Skin of body (tissue), 2 donors: ENCODE data around the gene ARL13B. TPM values are rescaled to one million over a fixed set of nuclear protein-coding genes. Genes with fewer than 3 reads are reported as not detected.
A peak's percentile ranks its signal among the peaks of the same experiment; 100 is the strongest.
"Not testable (repeated sequence)": the region's sequence is repeated elsewhere in the genome, so short reads cannot be mapped to it uniquely, and the experiment has no call there.

Experiments
- DNase-seq: peaks from one replicate; lab custom pipeline; 2025; lab: John Stamatoyannopoulos, UW
- total RNA-seq: library from RNA; depleted of rRNA; stranded (reverse); fragments of >200 nt; gene quantifications from one replicate; pipeline ENCODE4 v1.2.3, GENCODE V29; 2014

ARL13B gene
- total RNA-seq = 10.2 TPM

DNA sequence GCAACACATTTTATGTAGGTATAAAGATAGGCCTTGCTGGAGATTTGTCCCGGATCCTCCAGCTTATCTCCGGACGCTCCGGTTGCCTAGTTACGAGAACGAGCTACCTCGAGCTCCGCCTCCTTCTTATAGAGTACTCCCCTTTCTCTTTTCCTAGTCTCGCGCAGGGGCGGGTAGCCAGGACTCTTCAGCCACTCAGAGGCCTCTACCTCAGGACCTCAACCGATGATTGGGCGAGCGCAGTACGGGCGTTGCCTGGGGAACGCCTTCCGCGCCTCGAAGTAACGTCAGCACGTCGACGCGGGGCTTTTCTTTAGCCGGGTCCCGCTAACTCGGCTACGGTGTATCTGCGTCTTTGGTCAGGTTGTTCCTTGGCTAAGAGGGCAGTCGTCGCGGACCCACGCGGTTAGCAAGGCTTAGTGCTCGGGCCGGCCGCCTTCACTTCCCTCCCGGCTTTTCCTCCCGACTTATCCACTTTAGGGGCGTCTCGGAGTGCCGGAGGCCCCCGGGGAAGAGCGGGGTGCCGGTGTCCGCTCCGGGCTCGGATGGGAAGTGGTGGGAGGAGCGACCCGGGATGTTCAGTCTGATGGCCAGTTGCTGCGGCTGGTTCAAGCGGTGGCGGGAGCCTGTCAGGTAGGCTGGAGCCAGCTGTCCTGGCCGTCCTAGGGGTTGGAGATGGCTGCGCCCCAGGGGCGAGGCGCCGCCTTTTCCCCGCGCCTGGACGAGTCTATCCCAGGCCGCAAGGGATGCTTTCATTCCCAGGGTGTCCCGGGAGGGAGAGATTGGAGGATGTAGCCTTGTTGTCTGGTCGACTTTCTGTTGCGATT, at the start of gene ARL13B:
Gene ARL13B, plus strand, starts transcription at position 306 of the 827 bp plus-strand sequence. Its CDS starts 269 bp downstream, at position 575.
- DNase-seq = peak; percentile 99

DNA sequence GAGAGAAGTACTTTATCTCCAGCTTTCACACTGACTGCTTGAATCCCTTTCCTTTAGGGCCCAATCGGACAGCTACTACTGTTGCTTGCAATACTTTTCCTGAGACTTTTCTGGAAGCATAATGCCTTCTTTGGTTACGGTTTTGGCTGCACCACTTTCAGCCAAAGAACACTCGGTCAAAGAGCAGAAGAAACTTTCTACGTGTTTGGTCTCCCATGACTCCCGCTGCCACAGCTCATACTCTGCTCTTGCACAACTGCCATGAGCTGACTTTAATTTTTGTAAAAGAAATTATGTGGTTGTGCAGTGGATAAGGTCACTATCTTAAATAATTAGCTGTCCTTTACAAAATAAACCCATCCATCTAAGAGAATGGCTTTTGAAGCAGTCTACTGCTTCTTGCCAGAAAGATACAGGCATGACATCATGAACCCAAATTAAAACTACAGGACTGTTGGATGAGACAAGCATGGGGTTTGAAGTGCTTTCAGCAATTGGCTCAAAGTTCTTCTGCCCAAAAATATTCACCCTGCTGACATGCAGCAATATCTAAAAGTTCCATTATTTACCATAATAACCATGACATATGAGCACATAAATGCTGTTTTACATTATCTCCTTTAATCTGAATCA, 48.2 kb upstream of the ARL13B start:
- no peak for DNase-seq

DNA sequence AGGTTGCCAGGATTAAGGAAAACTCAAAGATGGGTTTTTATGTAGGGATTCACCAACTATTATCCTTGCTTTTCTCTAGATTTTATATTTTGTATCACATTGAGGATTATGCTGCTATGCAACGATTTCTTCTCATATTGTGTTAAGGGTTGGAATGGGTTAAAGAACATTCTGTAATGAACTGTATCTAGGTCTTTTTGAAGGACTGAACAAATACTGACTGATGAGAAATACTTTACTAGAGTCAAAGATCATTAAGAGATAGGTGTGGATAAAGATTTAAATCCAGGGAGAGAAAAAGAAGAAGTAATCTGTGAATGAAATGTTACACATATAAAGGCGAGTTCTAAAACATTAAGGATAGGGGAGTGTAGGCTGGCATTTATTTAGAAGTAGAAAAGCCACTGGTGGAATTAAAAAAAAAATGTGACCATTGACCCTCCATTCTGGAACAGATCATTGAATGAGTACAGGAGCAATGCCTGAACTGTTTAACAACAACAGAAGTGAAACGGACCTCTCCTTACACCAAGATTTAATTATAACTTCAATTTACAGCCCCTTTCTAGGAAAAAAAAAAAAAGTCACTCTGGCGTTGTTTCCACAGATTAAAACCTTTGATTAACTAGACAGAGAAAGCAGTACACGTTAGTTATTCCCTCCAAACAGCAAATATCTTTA, 45.4 kb upstream of the ARL13B start:
- DNase-seq = no peak

DNA sequence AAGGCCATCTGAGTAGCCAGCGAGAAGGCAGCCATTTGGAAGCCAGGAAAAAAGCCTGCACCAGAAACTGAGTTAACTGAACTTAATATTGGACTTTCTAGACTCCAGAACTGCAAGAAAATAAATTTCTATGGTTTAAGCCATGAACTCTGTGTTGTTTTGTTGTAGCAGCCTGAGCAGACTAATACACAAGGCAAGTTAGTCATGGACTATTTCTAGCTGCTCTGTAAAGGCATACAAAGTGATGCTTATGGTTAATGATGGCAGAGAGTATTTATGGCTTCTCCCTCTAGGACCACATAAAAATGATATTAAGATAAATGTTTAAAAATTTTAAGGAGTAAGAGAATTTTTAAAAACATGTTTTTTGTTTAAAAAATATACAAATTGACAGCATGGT, 43.4 kb upstream of the ARL13B start:
- DNase-seq = no peak

DNA sequence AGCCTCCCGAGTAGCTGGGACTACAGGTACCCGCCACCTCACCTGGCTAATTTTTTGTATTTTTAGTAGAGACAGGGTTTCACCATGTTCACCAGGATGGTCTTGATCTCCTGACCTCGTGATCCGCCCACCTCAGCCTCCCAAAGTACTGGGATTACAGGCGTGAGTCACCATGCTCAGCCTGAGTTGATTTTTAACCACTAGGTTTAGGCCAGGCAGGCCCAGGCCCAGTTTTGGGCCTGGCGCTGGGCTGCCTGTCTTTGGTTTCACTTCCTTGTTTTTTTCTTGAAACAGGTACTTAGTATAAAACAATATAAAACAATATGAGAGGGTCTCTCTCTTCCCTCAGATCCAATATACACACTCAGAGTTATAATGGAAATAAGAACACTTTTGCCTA, 42.5 kb upstream of the ARL13B start:
- DNase-seq = not testable (repeated sequence)

DNA sequence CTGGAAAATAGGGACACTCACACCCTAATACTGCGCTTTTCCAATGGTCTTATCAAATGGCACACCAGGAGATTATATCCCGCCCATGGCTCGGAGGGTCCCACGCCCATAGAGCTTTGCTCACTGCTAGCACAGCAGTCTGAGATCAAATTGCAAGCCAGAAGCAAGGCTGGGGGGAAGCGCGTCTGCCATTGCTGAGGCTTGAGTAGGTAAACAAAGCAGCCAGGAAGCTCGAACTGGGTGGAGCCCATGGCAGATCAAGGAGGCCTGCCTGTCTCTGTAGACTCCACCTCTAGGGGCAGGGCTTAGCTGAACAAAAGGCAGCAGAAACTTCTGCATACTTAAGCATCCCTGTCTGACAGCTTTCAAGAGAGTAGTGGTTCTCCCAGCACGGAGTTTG, 30.0 kb upstream of the ARL13B start:
- DNase-seq = not testable (repeated sequence)

DNA sequence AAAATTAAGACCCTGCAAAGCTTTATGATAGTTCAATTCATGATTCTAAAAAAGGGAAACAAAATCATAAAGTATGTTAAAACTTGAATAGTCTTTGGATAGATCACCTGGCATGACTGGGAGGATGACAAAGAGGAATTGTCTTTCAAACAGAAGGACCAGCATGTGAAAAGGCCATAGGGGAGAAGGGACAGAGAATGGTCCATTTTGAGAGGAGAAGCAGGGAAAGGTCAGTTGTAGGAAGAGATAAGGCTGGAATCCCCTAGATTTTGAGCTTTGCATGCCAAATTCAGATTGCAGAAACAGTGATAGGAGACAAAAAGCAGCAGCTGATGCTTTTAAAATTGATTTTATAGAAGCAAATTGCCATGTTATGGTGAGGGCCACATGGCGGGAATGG, 18.9 kb upstream of the ARL13B start:
- no peak for DNase-seq

DNA sequence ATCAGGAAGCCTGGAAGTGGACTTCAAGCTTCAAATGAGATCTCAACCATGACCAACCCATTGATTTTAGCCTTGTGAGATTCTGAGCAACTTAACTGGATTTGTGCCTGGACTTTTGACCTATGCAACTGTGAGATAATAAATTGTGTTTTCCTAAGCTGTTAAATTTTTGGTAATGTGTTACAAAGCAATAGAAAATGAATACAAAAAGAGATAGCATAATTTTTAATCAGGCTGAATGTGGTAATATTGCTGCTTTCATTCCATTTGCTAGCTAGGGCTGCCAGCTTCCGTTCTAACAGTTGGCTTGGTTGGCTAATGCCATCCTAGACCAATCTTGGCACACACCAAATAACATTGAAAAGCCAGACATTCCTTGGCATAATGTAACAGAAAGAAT, 18.5 kb upstream of the ARL13B start:
- no peak for DNase-seq

DNA sequence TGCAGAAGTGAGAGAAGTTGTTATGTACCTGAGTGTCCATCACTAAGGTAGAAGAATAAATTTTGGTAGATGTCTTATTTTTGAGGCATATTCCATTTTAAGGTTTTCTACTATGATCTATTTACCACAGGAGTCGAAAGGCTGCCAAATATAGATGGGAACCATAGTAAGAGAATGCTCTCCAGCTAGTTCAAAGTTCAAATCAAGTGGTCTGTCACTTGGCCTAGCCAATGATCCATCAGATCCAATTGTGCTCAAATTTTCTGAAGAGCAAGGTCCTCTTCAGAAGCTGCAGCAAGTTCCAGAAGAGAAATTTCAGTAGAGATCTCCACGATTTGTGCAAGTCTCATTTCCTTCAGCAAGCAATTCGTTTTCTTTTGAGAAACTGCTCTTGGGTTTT, 17.2 kb upstream of the ARL13B start:
- no peak for DNase-seq

DNA sequence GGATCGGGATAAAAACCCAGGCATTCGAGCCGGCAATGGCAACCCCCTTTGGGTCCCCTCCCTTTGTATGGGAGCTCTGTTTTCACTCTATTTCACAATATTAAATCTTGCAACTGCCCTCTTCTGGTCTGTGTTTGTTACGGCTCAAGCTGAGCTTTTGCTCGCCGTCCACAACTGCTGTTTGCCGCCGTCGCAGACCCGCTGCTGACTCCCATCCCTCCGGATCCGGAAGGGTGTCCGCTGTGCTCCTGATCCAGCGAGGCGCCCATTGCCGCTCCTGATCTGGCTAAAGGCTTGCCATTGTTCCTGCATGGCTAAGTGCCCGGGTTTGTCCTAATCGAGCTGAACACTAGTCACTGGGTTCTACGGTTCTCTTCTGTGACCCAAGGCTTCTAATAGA, 14.8 kb upstream of the ARL13B start:
- not testable (repeated sequence) for DNase-seq

DNA sequence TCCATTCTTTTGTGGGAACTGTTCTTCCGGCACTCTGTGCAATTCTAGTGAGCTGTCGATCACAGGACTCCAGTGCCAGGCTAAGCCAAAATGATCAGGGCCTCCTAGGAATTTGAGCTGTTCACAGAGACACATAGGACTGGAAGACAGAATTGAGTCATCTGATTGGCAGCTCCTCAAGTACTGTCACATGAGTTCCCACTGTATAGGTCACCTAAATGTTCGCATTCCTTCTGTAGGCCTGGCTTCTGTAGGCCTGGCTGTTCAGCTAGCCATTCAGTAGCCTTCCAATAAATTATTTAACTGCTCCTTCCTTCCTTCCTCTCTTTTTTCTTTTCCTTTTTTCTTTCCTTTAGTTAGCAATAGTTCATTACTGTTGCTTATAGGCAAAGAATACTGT, 10.5 kb upstream of the ARL13B start:
- no peak for DNase-seq

DNA sequence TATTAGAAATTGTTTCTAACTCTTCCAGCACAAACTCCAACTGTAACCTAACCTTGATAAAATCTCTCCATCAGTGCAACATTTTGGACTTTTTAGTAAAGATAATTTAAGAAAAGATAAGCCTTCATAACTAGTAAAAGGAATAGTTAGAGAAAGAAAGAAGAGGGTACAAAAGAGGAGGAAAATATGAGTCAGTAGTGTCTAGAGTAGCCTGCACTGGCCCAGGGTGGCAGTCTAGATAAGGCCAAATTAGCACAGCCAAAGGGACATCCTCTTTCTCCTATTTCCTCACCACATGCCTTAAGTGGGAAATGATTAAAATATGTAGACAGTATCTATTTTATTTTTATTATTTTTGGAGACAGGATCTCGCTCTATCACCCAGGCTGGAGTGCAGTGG, 10.0 kb upstream of the ARL13B start:
- no peak for DNase-seq

DNA sequence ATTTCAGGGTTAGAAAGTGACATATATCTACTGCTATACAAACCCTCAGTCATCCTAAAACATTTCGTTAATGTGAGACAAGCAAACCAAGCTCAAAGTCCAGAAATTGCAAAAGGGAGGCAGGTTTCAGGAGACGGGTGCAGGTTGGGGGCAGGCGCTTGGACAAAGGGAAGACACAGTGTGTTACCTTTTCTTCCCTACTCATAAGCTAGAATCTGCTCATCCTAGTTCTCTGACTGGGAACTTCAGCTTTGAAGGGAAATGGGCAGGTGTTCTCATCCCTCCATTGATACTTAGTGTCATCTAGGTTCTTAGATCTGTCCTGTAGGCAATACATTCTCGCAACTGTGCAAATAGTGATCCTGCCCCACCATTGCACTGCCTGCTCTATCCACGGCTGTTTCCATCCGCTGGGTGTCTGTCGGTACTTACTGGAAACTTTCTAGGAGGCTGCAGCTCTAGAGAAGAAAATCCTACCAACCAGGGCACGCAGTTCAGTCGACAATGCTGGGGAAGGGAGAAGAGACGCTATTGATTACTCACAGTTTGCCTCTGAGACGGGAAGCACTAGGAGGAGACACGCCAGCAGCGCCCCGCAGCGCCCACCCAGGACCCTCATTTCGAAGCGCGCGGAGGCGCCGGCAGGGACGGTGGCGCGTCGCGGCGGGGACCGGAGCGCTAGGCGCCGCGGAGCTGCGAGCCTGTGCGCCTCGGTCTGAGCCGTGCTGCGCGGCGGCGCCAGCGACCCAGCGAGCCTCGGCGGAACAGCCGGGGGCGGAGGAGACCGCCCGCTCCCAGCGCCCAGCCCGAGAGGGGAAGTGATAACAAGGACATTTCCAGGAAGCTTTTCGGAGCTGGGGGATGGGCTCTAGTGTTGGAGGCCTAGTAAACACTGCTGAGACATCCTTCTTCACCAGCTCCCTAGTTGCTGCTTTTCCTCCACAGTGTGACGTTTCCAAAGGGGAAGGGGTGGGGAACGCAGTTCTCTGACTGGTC, 6.5 kb upstream of the ARL13B start, which contains the start of gene PROS1:
Gene PROS1, minus strand, starts transcription at position 766 of the 996 bp plus-strand sequence. Its CDS starts 147 bp downstream, at position 619.
- DNase-seq = peak; percentile 85

DNA sequence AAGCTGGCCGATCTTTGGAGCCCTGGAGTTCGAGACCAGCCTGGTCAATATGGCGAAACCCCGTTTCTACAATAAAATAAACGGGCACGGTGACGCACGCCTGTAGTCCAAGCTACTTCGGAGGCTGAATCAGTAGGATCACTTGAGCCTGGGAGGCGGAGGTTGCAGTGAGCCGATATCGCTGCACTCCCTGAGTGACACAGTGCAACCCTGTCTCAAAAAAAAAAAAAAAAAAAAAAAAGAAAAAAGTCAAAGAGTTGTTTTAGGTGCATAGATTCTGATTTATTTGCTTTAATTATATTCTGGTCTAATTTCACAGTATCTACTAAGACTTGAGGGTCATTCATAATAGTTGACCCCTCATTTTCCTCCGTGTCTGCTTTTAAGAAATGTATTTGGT, 1.7 kb downstream of the ARL13B start:
- DNase-seq = no peak

DNA sequence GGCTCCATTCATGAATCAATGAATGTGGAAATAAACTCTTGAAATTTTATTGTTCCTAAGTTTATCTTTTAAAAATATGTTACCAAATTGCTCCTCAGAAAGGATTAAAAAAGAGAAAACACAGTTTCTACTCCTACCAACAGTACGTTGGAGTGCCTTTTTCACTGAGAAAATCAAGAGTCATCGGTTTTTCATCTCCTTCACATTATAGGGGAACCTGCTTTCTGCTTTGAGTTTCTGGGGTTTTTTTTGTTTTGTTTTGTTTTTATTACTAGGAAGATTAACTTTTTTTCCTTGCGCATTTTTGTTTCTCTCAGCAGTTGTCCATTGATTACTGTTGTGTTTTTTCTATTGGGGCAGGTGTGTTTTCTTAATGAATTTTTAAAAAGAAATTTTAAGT, 3.5 kb downstream of the ARL13B start:
- DNase-seq = no peak

DNA sequence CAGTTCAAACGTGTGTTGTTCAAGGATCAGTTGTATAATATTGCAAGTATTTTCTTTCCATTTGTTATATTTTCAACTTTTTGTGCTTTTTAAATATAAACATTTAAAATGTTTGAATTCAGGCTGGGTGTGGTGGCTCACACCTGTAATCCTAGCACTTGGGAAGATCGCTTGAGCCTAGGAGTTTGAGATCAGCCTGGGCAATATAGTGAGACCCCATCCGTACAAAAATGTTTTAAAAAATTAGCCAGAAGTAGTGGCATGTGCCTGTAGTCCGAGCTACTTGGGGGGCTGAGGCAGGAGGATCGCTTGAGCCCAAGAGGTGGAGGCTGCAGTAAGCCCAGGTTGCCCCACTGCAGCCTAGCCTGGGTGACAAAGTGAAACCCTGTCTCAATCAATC, 4.7 kb downstream of the ARL13B start:
- DNase-seq = no peak

DNA sequence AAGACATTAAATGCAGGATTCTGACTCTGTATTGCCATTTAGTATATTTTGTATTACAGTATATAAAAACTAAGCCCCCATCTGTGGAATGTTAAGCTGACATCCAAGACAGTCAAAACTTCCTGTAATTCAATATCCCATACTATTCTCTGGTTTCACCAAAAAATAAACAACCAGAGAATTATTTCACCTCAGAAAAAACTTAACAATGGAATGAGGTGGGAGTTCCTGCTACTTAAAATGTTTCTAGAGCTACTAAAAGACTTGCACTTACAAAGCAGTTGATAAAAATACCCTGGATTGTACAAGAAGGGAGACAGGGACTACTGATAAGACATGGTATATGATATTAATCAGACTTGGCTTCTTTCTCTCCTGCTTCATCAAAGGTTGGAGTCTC, 8.3 kb downstream of the ARL13B start:
- no peak for DNase-seq

DNA sequence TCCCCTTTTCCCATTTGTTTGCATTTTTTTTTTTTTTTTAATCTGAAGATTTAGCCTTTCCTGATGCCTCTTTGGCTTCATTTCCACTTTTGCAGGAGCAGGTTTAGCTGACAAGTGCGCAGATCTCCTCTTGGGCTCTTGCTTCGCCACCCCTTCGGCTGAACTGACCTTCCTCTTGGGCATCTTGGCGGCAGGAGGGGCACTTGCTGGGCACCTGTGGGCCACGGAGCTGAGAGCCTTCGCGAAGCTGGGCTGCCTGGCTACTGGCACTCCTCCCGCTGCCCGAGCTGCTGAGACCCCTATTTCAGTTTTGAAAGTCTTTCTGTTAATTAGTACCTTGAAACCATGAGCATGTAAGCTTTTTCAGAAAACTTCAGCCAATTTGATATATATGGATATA, 8.8 kb downstream of the ARL13B start:
- no peak for DNase-seq

DNA sequence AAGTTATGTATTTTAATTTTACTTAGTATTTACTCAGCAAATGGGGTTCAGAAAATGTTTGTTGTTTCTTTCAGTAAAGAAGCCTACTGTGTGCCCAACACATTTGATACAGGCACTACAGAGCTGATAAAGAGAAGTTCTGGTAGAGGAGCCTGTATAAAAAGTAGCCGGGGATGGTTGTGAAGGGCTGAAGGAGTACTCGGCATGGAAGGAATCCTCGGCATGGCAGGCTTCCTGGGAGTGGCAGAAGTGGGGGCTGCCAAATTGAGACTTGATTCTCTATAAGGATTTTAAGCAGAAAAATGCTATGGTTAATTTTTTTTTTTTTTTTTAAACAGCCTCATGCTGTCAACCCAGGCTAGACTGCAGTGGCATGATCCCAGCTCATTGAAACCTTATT, 9.3 kb downstream of the ARL13B start:
- no peak for DNase-seq

DNA sequence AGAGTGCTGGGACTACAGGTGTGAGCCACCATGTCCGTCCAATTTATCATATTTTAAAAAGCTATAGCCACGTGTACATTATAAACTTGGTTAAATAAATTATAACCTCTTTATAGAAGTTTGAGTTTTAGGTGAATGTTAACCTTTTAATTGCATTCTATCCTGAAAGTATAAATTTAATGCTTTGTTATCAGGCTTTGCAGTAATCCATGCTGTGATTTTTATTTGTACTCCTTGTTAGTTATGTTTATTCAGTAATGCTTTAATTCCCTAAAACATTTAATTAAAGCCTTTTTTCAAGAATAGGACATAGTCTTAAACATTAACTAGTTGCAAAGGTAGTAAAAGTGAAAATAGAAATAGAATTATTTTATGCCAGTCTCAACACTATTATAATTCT, 11.7 kb downstream of the ARL13B start:
- DNase-seq = no peak

DNA sequence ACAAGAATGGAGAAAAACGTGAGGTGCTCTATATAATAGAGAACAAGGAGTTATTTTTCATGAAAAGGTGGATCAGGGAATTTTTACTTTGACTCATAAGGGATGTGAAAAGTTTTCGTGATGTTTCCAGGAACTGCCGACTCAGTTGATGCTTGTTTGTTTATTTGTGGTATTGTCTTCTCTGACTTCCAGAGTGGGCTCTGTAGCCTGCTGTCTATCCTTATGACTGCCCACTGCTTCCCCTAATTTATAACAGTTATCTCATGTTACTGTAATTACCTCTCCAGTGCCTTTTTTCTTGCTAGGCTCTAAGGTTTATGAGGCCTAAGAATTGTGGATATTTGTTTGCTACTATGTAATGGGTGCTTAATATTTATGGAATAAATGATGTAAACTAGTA, 12.3 kb downstream of the ARL13B start:
- DNase-seq = no peak
